K562 (cell line): Measurements from ENCODE around the gene PIN4.

Source experiments
- PHF21A ChIP-seq: fragments of 450-650 bp; IDR thresholded peaks from 2 replicates; pipeline ENCODE4 v1.6.1; 2017; ENCODE audit warnings: low read depth, borderline replicate concordance
- ZNF133 ChIP-seq: fragments of 250-450 bp; sonication (Bioruptor Pico); IDR thresholded peaks from 2 replicates; pipeline ENCODE4 v1.4.0; 2020; ENCODE audit warnings: mild to moderate bottlenecking

- TF ChIP-seq ZNF133 (CRISPR knock-in tag) (no peak), PHF21A (no peak)
Measured at GRCh38 chrX:72133851-72134546, 47.6 kb upstream of the PIN4 start.
